GM19099 (cell line): ENCODE data around the gene KCNH6.

ENCODE experiments used
- POLR2A ChIP-seq: IDR thresholded peaks from 3 replicates; pipeline ENCODE4 v1.6.1; 2011; ENCODE audit warnings: low read depth; ENCODE audit not compliant: insufficient read length; ENCODE audit errors: extremely low read depth

Gene KCNH6

GRCh38 chr17:63482509-63482908 is 40.6 kb upstream of the KCNH6 start:
- TF ChIP-seq POLR2A, result no peak

- TF ChIP-seq POLR2A, result no peak
These were observed 40.1 kb upstream of the KCNH6 start for GRCh38 chr17:63483038-63483437.

DNA sequence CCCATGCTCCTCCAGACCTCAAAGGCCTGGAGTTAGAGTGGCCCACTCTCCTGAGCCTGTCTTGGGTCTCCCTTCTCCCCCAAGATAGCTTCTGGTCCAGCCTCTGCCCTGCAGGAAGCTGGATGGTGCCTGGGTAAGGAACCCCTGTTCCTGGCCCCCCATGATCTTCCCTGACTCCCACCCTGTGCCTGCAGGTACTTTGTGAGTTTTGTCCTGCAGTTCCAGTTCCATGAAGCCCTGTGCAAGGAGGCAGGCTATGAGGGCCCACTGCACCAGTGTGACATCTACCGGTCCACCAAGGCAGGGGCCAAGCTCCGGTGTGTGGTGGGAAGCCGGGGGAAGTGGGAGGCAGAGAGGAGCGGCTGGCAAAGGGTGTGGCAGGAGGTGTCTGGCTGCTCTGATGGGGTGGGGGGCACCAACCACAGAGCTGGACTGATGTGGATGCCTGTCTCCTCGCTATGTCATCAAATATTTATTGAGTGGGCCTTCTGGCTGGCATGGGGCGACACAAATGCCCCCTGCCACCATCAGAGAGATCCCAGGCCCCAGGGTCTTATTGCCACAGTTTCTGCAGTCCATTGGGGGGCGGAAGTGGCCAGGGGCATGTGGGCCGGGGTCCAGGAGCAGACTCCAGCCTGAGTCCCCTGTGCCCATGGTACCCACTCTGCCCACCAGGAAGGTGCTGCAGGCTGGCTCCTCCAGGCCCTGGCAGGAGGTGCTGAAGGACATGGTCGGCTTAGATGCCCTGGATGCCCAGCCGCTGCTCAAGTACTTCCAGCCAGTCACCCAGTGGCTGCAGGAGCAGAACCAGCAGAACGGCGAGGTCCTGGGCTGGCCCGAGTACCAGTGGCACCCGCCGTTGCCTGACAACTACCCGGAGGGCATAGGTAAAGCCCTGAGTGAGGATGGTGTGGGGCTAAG is 39.2 kb upstream of the KCNH6 start:
- TF ChIP-seq POLR2A, result no peak

GRCh38 chr17:63486317-63487013 is 36.7 kb upstream of the KCNH6 start:
- no peak for TF ChIP-seq POLR2A

GRCh38 chr17:63487014-63487339 is 36.2 kb upstream of the KCNH6 start:
- TF ChIP-seq POLR2A, result no peak

DNA sequence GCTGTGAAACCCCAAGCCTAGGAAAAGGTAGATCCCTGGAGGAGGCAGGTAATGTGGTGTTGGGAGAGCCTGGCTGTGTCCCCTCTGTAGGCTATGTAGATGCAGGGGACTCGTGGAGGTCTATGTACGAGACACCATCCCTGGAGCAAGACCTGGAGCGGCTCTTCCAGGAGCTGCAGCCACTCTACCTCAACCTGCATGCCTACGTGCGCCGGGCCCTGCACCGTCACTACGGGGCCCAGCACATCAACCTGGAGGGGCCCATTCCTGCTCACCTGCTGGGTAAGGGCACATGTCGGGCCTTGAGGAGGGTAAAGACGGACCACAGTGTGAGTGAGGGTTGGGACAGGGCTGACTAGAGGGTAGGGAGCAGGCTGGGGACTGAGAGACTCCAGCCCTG is 34.3 kb upstream of the KCNH6 start:
- no peak for TF ChIP-seq POLR2A

DNA sequence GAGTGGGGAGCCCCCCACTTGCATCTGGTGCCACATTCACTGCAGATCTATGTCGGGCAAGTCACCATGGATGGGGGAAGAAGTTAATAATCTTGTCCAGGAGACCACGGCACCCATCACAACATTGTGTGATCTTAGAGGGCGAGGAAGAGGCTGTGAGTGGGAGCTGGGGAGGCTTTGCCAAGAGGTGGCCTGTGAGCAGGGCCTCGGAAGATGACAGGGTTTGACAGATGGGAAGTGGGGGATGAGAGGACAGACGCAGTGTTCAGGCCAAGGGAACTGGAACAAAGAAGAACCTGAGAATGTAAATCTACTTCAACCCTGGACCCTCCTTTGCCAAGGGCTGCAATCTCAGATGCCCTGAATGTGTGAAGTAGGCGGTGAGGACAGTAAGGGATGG is 33.9 kb upstream of the KCNH6 start:
- TF ChIP-seq POLR2A, result no peak

- TF ChIP-seq POLR2A, result no peak
These were observed 32.8 kb upstream of the KCNH6 start for GRCh38 chr17:63490329-63490728.

- no peak for TF ChIP-seq POLR2A
These were observed 32.2 kb upstream of the KCNH6 start for GRCh38 chr17:63490858-63491400.

DNA sequence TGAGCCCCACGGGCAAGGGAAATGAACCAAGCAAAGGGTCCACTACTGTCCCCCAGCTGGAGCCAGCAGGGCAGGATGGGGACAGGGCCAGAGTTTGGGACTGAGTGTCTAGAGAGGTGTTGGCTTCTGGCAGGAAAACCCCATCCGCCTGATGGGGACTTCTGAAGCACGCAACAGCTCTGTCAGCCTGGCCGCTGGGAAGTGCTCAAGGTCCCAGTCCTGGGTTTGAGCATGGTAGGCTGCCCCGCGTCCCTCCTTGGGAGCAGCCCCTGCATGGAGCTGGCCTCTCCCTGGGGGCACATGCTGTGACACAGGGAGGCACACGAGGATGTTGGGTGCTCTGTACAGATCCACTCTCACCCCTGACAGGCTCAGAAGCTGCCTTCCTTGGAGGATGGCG is 31.7 kb upstream of the KCNH6 start:
- TF ChIP-seq POLR2A, result no peak

DNA sequence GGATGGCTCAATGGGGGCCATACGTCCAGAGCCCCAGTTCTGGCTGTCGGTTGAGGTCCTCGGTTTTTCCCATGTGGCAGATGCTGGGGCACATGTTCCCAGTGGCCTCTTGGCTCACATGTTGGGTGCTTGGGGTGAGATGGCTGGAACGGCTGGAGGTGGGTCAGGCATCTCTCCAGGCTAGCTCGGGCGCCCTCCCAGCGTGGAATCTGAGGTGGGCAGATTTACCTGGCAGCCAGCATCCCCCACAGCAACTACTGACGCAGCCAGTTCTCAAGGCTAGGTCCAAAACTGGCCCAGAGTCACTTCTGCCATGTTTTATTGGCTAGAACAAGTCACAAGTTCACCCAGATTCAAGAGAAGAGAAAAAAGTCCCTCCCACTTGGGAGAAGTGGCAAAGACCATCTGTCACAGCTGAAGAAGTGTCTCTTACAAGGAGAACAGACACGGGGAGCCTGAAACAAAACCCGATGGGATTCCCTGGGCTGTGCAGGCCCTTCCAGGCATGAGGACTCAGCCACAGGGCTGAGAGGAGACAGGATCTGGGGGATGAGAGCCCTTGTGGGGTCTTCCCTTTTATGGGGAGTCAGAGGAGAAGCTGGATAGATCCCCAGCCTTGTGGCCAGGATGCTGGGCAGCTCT is 31.1 kb upstream of the KCNH6 start:
- no peak for TF ChIP-seq POLR2A

DNA sequence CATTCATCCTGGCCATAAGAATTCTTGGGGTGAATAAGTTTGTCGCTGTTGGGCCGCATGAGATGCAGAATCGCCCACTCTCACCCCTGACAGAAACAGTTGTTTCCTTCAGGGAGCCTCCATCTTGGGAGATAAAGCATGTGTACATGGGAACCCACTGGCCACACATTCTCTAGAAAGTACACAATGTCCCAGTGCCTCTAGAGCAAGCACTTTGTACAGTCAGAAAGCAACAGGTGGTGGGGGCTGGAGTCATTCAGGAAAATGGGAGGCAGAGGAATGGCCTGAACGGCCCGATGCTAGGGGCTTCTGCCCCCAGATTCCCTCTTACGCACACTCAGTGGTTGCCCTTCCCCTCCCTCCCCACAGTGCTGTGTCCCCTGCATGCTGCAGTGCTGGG is 30.2 kb upstream of the KCNH6 start:
- no peak for TF ChIP-seq POLR2A

DNA sequence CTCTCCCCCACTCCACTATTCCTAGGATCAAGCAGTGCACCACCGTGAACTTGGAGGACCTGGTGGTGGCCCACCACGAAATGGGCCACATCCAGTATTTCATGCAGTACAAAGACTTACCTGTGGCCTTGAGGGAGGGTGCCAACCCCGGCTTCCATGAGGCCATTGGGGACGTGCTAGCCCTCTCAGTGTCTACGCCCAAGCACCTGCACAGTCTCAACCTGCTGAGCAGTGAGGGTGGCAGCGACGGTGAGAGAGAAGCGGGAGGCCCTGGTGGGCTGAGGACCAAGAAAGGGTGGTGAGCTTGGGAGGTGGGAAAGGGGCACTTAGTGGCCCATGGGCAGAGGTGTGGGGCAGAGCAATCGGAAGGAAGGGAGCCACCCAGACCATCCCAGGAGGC is 29.7 kb upstream of the KCNH6 start:
- TF ChIP-seq POLR2A, result no peak

GRCh38 chr17:63494300-63494928 is 28.7 kb upstream of the KCNH6 start:
- TF ChIP-seq POLR2A, result no peak

GRCh38 chr17:63495491-63495890 is 27.7 kb upstream of the KCNH6 start:
- TF ChIP-seq POLR2A, result no peak

DNA sequence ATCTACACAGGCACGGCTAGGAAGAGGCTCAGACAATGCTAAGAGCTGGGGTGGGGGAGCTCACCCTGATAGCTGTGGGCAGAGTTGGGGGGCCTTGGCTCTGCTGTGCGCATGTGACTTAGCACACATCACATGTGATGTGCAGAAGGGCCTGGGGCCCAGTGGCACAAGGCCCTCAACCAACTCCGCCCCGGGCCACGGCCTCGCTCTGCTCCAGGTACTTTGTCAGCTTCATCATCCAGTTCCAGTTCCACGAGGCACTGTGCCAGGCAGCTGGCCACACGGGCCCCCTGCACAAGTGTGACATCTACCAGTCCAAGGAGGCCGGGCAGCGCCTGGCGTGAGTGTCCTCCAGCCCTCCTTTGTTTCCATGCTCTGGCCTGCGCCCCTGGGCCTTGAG is 27.0 kb upstream of the KCNH6 start:
- no peak for TF ChIP-seq POLR2A
